H1 (cell line): ENCODE results near the gene CELF2. TPM values are rescaled to one million over a fixed set of nuclear protein-coding genes. Genes with fewer than 3 reads are reported as not detected.
"Not testable (repeated sequence)": the region's sequence is repeated elsewhere in the genome, so short reads cannot be mapped to it uniquely, and the experiment has no call there.

Source experiments
- CTCF ChIA-PET: fragments of 300-600 bp; sonication (Branson Sonifier 250); formaldehyde crosslinking; loops from one replicate; lab custom pipeline; 2021; ENCODE audit not compliant: partially characterized antibody; lab: Charles Lee
- POLR2A ChIA-PET: fragments of 300-600 bp; sonication (Branson Sonifier 250); formaldehyde crosslinking; loops from one replicate; lab custom pipeline; 2021; ENCODE audit warnings: inconsistent platforms; ENCODE audit not compliant: partially characterized antibody; lab: Charles Lee
- DNase-seq, 2 experiments: peaks; one replicate each; pipeline versions ENCODE4 v3.0.0 to v3.0.0-alpha.2; 2010 to 2022; ENCODE audit warnings: low spot score in 2 of 2, low read depth in 1 of 2, mixed read lengths in 1 of 2
- FAIRE-seq: peaks from 2 replicates; lab custom pipeline; 2011; peaks lifted over from hg19 to GRCh38; lab: Jason Lieb, UNC
- H2AFZ ChIP-seq: 2 replicates; pipeline ENCODE4 v1.8.1; 2012; ENCODE audit warnings: low read length, inconsistent platforms
- H2AK5ac ChIP-seq: 2 replicates; pipeline ENCODE4 v1.6.1; 2013; ENCODE audit warnings: low read depth, low read length
- H2BK120ac ChIP-seq: replicated peaks from 2 replicates; pipeline ENCODE3; 2013; ENCODE audit warnings: low read depth, low read length, inconsistent platforms
- H2BK12ac ChIP-seq: 2 replicates; pipeline ENCODE4 v1.6.1; 2013; ENCODE audit warnings: low read depth, low read length
- H2BK15ac ChIP-seq: 2 replicates; pipeline ENCODE4 v1.6.1; 2013; ENCODE audit warnings: low read length
- H2BK20ac ChIP-seq: 2 replicates; pipeline ENCODE4 v1.6.1; 2013; ENCODE audit warnings: low read length
- H2BK5ac ChIP-seq: 2 replicates; pipeline ENCODE4 v1.6.1; 2013; ENCODE audit warnings: low read depth, low read length
- H3K14ac ChIP-seq: 2 replicates; pipeline ENCODE4 v1.6.1; 2013; ENCODE audit warnings: inconsistent platforms; ENCODE audit not compliant: insufficient read length
- H3K18ac ChIP-seq: 2 replicates; pipeline ENCODE4 v1.6.1; 2013; ENCODE audit warnings: low read length; ENCODE audit errors: extremely low read depth
- H3K23ac ChIP-seq: 2 replicates; pipeline ENCODE4 v1.6.1; 2013; ENCODE audit warnings: inconsistent platforms; ENCODE audit not compliant: insufficient read length
- H3K23me2 ChIP-seq: 2 replicates; pipeline ENCODE4 v1.6.1; 2013; ENCODE audit warnings: low read depth, low read length
- H3K27ac ChIP-seq: 2 replicates; pipeline ENCODE4 v1.6.1; 2011; ENCODE audit warnings: low read depth, low read length, inconsistent platforms
- H3K27me3 ChIP-seq, 4 experiments: replicated peaks in 1 of 4; 1 replicate in 1 of 4; 2 replicates in 3 of 4; pipeline versions ENCODE4 v1.6.1 to v1.8.1; 2011 to 2013; ENCODE audit warnings: low read length in 3 of 4, mild to moderate bottlenecking in 3 of 4, inconsistent platforms in 2 of 4, mixed read lengths in 2 of 4, moderate library complexity in 1 of 4; ENCODE audit not compliant: control insufficient read depth in 3 of 4, insufficient read depth in 3 of 4; ENCODE audit errors: extremely low read depth in 1 of 4
- H3K36me3 ChIP-seq, 4 experiments: 2 replicates each; pipeline versions ENCODE4 v1.6.1 to v1.8.1; 2011 to 2013; ENCODE audit warnings: mild to moderate bottlenecking in 4 of 4, low read length in 3 of 4, moderate library complexity in 2 of 4, control low read depth in 1 of 4, inconsistent platforms in 1 of 4; ENCODE audit not compliant: insufficient read depth in 4 of 4, control insufficient read depth in 2 of 4
- H3K4ac ChIP-seq: replicated peaks from 2 replicates; pipeline ENCODE3; 2013; ENCODE audit warnings: low read length, low read depth, mixed read lengths, inconsistent platforms; ENCODE audit not compliant: insufficient read length
- H3K4me1 ChIP-seq, 4 experiments: replicated peaks in 1 of 4; 1 replicate in 1 of 4; 2 replicates in 3 of 4; pipeline versions ENCODE4 v1.6.1 to v1.8.1; 2011 to 2013; ENCODE audit warnings: low read length in 3 of 4, inconsistent platforms in 2 of 4, mixed read lengths in 1 of 4; ENCODE audit not compliant: insufficient read depth in 4 of 4, control insufficient read depth in 3 of 4
- H3K4me2 ChIP-seq, 2 experiments: 2 replicates each; pipeline versions ENCODE4 v1.6.1 to v1.8.1; 2011 to 2013; ENCODE audit warnings: low read depth in 2 of 2, low read length in 2 of 2, control low read depth in 1 of 2, inconsistent platforms in 1 of 2, mild to moderate bottlenecking in 1 of 2; ENCODE audit not compliant: insufficient read depth in 1 of 2
- H3K4me3 ChIP-seq, 4 experiments: fragments of 200-600, 300-600 bp in 1 of 4; sonication (generic), shearing (Covaris generic), sonication (Bioruptor Twin) in 1 of 4; 2 replicates each; pipeline versions ENCODE4 v1.5.1 to v1.8.1; 2011 to 2016; ENCODE audit warnings: low read length in 4 of 4, low read depth in 3 of 4, control low read depth in 2 of 4, inconsistent platforms in 2 of 4, mild to moderate bottlenecking in 2 of 4, mixed read lengths in 1 of 4, moderate library complexity in 1 of 4; ENCODE audit not compliant: insufficient read depth in 2 of 4; ENCODE audit errors: extremely low read depth in 1 of 4
- H3K56ac ChIP-seq: replicated peaks from 2 replicates; pipeline ENCODE3; 2013; ENCODE audit warnings: low read depth, mild to moderate bottlenecking, mixed read lengths, low read length, inconsistent platforms; ENCODE audit not compliant: insufficient read length
- H3K79me1 ChIP-seq: 2 replicates; pipeline ENCODE4 v1.6.1; 2013; ENCODE audit warnings: low read depth, low read length, control low read depth
- H3K79me2 ChIP-seq, 2 experiments: 2 replicates each; pipeline versions ENCODE4 v1.6.1 to v1.8.1; 2012 to 2013; ENCODE audit warnings: low read length in 2 of 2, mild to moderate bottlenecking in 2 of 2, inconsistent platforms in 1 of 2; ENCODE audit not compliant: insufficient read depth in 2 of 2, control insufficient read depth in 1 of 2
- H3K9ac ChIP-seq, 4 experiments: replicated peaks in 1 of 4; 1 replicate in 1 of 4; 2 replicates in 3 of 4; pipeline versions ENCODE4 v1.6.1 to v1.8.1; 2011 to 2013; ENCODE audit warnings: low read depth in 3 of 4, low read length in 3 of 4, control low read depth in 2 of 4, mild to moderate bottlenecking in 2 of 4, moderate library complexity in 2 of 4, inconsistent platforms in 1 of 4; ENCODE audit errors: extremely low read depth in 1 of 4
- H3K9me3 ChIP-seq, 2 experiments: 2 replicates each; pipeline versions ENCODE4 v1.6.1 to v1.8.1; 2012 to 2013; ENCODE audit warnings: mild to moderate bottlenecking in 2 of 2, moderate library complexity in 2 of 2, control low read depth in 1 of 2, inconsistent platforms in 1 of 2, low read depth in 1 of 2, low read length in 1 of 2, mixed read lengths in 1 of 2; ENCODE audit not compliant: insufficient read depth in 2 of 2
- H4K20me1 ChIP-seq, 2 experiments: replicated peaks in 1 of 2; 2 replicates each; pipeline versions ENCODE3 to v1.8.1; 2011 to 2013; ENCODE audit warnings: inconsistent platforms in 2 of 2, low read length in 2 of 2, mild to moderate bottlenecking in 1 of 2; ENCODE audit not compliant: insufficient read depth in 2 of 2, control insufficient read depth in 1 of 2
- H4K5ac ChIP-seq: 2 replicates; pipeline ENCODE4 v1.6.1; 2013; ENCODE audit warnings: low read length, low read depth, mixed read lengths, inconsistent platforms; ENCODE audit not compliant: insufficient read length
- H4K8ac ChIP-seq: 2 replicates; pipeline ENCODE4 v1.8.0; 2013; ENCODE audit warnings: mild to moderate bottlenecking, moderate library complexity, low read length, inconsistent platforms; ENCODE audit not compliant: insufficient read depth; ENCODE audit errors: extremely low read depth
- H4K91ac ChIP-seq: replicated peaks from 2 replicates; pipeline ENCODE3; 2013; ENCODE audit warnings: low read length, mixed read lengths, inconsistent platforms; ENCODE audit not compliant: insufficient read length
- BACH1 ChIP-seq: IDR thresholded peaks from 2 replicates; pipeline ENCODE4 v1.6.1; 2012; ENCODE audit warnings: low read length, improper control_type of control experiment
- MAFK ChIP-seq: IDR thresholded peaks from 2 replicates; pipeline ENCODE4 v1.6.1; 2012; ENCODE audit warnings: low read depth, mild to moderate bottlenecking, improper control_type of control experiment, low read length
- WGBS, 2 experiments: shearing (Covaris generic) in 1 of 2; methylation state at CpG; one replicate each; pipeline versions ENCODE4 v1.1.6 to v1.1.7; 2013 to 2015; ENCODE audit warnings: low lambda C conversion rate in 2 of 2, mixed read lengths in 2 of 2, inconsistent platforms in 1 of 2, low coverage in 1 of 2, missing lambda C conversion rate in 1 of 2; ENCODE audit not compliant: insufficient replicate concordance in 2 of 2, insufficient coverage in 1 of 2, insufficient read length in 1 of 2; ENCODE audit errors: extremely low coverage in 1 of 2, missing lambda C conversion rate in 1 of 2; 5-methylcytosine and 5-hydroxymethylcytosine counted together
- polyA plus RNA-seq, 7 experiments: library from polyadenylated mRNA; depleted of rRNA in 3 of 7; stranded (reverse) in 5 of 7; unstranded in 2 of 7; fragments of >200 nt in 5 of 7; fragments of 200-250 nt in 2 of 7; gene quantifications; 1 replicate in 5 of 7; 2 replicates in 1 of 7; 4 replicates in 1 of 7; pipeline versions ENCODE4 v1.2.1 to v1.2.3, GENCODE V29; 2011 to 2013; ENCODE audit warnings: missing spikeins in 2 of 7, mixed read lengths in 2 of 7
- total RNA-seq: library from RNA; stranded (reverse); fragmentation: NEBNext Ultra II Directional; extraction: Animal tissue kit (Norgen Biotek cat#: 25700); gene quantifications from 2 replicates; pipeline ENCODE4 v1.2.1, GENCODE V29; 2021

The CELF2 gene
- total and polyA plus RNA-seq, 2 of the 8 experiments (the other 6 are each of a cell fraction or from before 2014, with no cell fraction given), result 18.3 to 22.7 TPM

- H2BK120ac ChIP-seq, H3K79me2 ChIP-seq, H4K5ac ChIP-seq, H2BK15ac ChIP-seq, H2AFZ ChIP-seq, H3K36me3 ChIP-seq, H4K91ac ChIP-seq, H4K20me1 ChIP-seq, DNase-seq, H3K18ac ChIP-seq, H3K4me3 ChIP-seq, H4K8ac ChIP-seq, H3K4me1 ChIP-seq, H3K23me2 ChIP-seq, H2AK5ac ChIP-seq, H3K4ac ChIP-seq, H3K79me1 ChIP-seq, H3K27me3 ChIP-seq, H3K56ac ChIP-seq, H3K14ac ChIP-seq, H2BK12ac ChIP-seq, POLR2A ChIA-PET, H3K23ac ChIP-seq, H3K27ac ChIP-seq, FAIRE-seq, H2BK20ac ChIP-seq, H3K9me3 ChIP-seq, H3K4me2 ChIP-seq, H3K9ac ChIP-seq, H2BK5ac ChIP-seq: not testable (repeated sequence)
- TF ChIP-seq MAFK (peak; percentile 37; the same call in 1 of the 2 replicates), BACH1 (peak; percentile 89)
- CTCF ChIA-PET, result interaction anchor here (0.9 to 2.0 kb wide), 4 partner anchors 9 to 62 kb away, joined by 3 to 11 read pairs (median 6); no protein-coding TSS in a partner anchor
- 80% methylated on average over 3 of the region's 4 CpGs; no CpG with 5 or more reads in 1 of the 2 experiments for WGBS, 2 experiments
Measured at GRCh38 chr10:11366889-11367288, 349.2 kb downstream of the CELF2 start.
